Liver (tissue), 3 donors: ENCODE measurements around the gene KDM5C.

ENCODE experiments used
- ATF3 ChIP-seq: IDR thresholded peaks from 2 replicates; pipeline ENCODE4 v1.6.1; 2016; ENCODE audit warnings: antibody characterized with exemption
- CTCF ChIP-seq: fragments of 150-350 bp; IDR thresholded peaks from 2 replicates; pipeline ENCODE4 v1.5.1; 2017; ENCODE audit warnings: improper control_type of control experiment, low read depth, low read length; ENCODE audit not compliant: missing input control
- TAF1 ChIP-seq: conservative IDR thresholded peaks from 2 replicates; pipeline ENCODE4 v1.6.1; 2016; ENCODE audit warnings: antibody characterized with exemption, mild to moderate bottlenecking
- donor health status: healthy.
- donor health status: healthy.

GRCh38 chrX:53171356-53171755, 53.7 kb downstream of the KDM5C start:
- peak; percentile 4 for TF ChIP-seq CTCF
- no peak for TF ChIP-seq TAF1
- no peak for TF ChIP-seq ATF3
